HepG2 (cell line): ENCODE measurements around the gene CCDC33.

ENCODE experiments used
- ARNT ChIP-seq: fragments of 450-650 bp; IDR thresholded peaks from 2 replicates; pipeline ENCODE4 v1.6.1; 2017
- ATF3 ChIP-seq: sonication (generic); formaldehyde crosslinking; IDR thresholded peaks from 2 replicates; pipeline ENCODE4 v1.4.0; 2020; ENCODE audit warnings: missing genetic modification reagents
- EP300 ChIP-seq, 3 experiments: sonication (generic) in 1 of 3; formaldehyde crosslinking in 1 of 3; IDR thresholded peaks; 2 replicates each; pipeline versions ENCODE4 v1.5.1 to v1.6.1; 2011 to 2020; ENCODE audit warnings: low read depth in 2 of 3, low read length in 2 of 3, borderline replicate concordance in 1 of 3, improper control_type of control experiment in 1 of 3, mild to moderate bottlenecking in 1 of 3, missing genetic modification reagents in 1 of 3, moderate library complexity in 1 of 3
- HINFP ChIP-seq: sonication (generic); formaldehyde crosslinking; IDR thresholded peaks from 2 replicates; pipeline ENCODE4 v1.4.0; 2020; ENCODE audit warnings: low read depth, mild to moderate bottlenecking, missing genetic modification reagents
- MAFK ChIP-seq, 2 experiments: IDR thresholded peaks in 1 of 2; conservative IDR thresholded peaks in 1 of 2; 2 replicates each; pipeline ENCODE4 v1.6.1; 2011; ENCODE audit warnings: improper control_type of control experiment in 2 of 2, low read length in 2 of 2
- NFE2L1 ChIP-seq: sonication (generic); formaldehyde crosslinking; IDR thresholded peaks from 2 replicates; pipeline ENCODE4 v1.4.0; 2020; ENCODE audit warnings: missing genetic modification reagents, mild to moderate bottlenecking, borderline replicate concordance
- POLR2G ChIP-seq: fragments of 200-400 bp; formaldehyde crosslinking; IDR thresholded peaks from 2 replicates; pipeline ENCODE4 v1.6.1; 2018; ENCODE audit warnings: mild to moderate bottlenecking, low read depth, low read length, moderate library complexity
- TCF7 ChIP-seq: sonication (generic); IDR thresholded peaks from 2 replicates; pipeline ENCODE4 v1.6.1; 2016; ENCODE audit warnings: antibody characterized with exemption, low read depth
- ZNF703 ChIP-seq: sonication (generic); formaldehyde crosslinking; IDR thresholded peaks from 2 replicates; pipeline ENCODE4 v1.5.1; 2020; ENCODE audit warnings: missing genetic modification reagents, mild to moderate bottlenecking, moderate library complexity, borderline replicate concordance

GRCh38 chr15:74215958-74216357 is 20.2 kb upstream of the CCDC33 start:
- no peak for TF ChIP-seq ZNF703 (CRISPR knock-in tag)
- no peak for TF ChIP-seq ARNT
- no peak for TF ChIP-seq EP300 (IDR thresholded peaks at IDR 0.05; ENCODE audit: low read depth in 2 of 2, low read length in 2 of 2)
- no peak for TF ChIP-seq EP300 (CRISPR knock-in tag; IDR thresholded peaks at IDR 0.05; ENCODE audit: borderline replicate concordance)
- TF ChIP-seq HINFP (CRISPR knock-in tag), result no peak
- no peak for TF ChIP-seq MAFK (conservative IDR thresholded peaks at IDR 0.05 in 1 of 2, IDR thresholded peaks at IDR 0.05 in 1 of 2; ENCODE audit: low read length in 2 of 2)
- no peak for TF ChIP-seq ATF3 (CRISPR knock-in tag)
- no peak for TF ChIP-seq TCF7
- TF ChIP-seq NFE2L1 (CRISPR knock-in tag), result no peak
- no peak for TF ChIP-seq POLR2G
